ENCODE measurements around the gene DBN1.

Gene DBN1

DNA sequence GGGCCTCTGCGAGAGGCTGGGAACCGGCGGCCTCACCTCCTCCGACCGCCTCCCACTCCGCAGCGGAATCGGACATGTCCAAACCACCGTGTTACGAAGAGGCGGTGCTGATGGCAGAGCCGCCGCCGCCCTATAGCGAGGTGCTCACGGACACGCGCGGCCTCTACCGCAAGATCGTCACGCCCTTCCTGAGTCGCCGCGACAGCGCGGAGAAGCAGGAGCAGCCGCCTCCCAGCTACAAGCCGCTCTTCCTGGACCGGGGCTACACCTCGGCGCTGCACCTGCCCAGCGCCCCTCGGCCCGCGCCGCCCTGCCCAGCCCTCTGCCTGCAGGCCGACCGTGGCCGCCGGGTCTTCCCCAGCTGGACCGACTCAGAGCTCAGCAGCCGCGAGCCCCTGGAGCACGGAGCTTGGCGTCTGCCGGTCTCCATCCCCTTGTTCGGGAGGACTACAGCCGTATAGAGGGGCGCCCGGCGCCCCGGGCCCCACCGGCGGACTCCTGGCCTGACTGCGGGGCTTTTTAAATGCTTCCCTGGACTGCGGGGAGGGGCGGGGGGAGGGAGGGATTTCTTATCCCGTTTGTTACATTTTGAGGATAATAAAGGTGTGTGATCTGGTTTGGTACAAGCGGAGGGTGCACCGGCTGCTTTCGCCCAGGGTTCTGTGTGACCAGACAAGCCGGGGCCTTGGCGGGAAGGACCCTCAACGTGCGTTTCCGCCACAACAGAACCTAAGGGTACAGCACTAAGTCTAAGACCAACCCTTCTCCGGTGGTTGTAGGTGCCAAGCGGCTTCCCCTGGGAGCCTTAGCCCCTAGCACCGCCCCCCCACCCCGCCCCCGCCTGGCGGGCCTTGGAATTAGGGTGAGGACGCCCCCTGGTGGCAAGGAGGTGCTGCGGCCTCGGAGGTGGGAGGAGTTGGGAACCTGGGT lies 17.5 kb downstream of the DBN1 start:
- peak; percentile 75 for DNase-seq

DNA sequence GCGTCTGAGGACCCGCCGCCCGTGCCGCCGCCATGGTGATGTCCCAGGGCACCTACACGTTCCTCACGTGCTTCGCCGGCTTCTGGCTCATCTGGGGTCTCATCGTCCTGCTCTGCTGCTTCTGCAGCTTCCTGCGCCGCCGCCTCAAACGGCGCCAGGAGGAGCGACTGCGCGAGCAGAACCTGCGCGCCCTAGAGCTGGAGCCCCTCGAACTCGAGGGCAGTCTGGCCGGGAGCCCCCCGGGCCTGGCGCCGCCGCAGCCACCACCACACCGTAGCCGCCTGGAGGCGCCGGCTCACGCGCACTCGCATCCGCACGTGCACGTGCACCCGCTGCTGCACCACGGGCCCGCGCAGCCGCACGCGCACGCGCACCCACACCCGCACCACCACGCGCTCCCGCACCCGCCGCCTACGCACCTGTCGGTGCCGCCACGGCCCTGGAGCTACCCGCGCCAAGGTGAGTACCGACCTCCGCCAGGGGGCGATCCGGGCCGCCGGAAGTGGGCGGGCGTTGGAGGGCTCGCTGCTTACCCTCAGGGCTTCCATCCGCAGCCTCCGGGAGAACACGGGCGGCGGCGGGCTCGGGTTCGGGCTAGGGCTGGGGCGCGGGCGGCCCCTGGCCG lies 18.3 kb downstream of the DBN1 start:
- peak; percentile 76 for DNase-seq

DNA sequence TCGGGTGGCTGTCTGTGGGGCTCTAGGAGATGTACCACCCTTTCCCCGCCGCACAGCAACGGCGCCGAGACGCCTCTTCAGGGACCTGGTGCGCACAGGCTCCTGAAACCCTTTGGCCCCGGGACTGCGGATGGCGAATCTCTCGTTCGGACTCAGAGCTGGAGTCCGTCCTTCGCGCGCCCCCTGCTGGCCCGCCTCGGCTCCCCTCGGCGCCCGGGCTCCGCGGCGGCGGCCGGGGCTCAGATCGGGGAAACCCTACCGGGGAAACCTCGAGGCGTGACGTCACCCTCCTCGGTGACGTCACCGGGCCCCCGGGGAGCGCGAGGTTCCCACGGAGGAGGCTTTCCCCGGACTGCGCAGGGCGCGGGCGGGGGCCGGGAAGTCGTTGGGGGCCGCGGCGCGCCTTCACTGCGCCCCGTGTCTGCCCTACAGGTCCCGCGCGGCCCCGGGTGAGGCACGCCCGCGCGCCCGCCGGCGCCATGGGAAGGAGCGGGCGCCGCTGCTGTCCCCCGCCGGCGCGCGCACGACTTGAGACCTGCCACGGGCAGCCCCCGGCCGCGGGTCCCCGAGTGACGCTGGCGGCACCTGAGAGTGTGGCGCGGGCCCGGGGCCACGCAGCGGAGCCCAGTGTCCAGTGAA lies 18.9 kb downstream of the DBN1 start:
- DNase-seq: peak; percentile 68

DNA sequence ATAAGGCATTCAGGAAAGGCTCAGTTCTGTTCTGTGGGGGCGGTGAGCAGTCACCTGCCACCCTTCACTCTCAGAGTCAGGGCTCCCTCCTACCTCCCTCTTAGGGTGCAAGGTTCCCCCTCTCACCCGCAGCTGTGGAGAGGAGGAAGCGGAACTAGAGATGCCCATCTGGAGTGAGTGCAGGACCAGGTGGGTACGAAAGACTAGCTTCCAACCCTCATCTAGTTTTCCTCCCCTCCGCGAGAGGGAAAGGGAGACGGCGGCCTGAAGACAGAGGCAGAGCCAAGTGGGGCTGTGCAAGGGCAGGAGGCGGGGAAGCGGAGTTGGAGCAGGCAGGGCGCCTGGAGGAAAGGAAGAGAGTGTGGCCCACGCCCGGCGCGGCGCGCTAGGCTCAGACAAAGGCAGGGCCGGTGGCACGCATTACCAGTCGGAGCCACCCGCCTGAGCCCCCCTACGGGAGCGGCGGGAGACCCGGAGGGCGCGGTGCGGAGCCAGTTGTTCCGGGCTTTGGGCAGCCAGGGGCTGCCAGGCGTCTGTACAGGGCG lies 19.5 kb downstream of the DBN1 start:
- DNase-seq: no peak

DNA sequence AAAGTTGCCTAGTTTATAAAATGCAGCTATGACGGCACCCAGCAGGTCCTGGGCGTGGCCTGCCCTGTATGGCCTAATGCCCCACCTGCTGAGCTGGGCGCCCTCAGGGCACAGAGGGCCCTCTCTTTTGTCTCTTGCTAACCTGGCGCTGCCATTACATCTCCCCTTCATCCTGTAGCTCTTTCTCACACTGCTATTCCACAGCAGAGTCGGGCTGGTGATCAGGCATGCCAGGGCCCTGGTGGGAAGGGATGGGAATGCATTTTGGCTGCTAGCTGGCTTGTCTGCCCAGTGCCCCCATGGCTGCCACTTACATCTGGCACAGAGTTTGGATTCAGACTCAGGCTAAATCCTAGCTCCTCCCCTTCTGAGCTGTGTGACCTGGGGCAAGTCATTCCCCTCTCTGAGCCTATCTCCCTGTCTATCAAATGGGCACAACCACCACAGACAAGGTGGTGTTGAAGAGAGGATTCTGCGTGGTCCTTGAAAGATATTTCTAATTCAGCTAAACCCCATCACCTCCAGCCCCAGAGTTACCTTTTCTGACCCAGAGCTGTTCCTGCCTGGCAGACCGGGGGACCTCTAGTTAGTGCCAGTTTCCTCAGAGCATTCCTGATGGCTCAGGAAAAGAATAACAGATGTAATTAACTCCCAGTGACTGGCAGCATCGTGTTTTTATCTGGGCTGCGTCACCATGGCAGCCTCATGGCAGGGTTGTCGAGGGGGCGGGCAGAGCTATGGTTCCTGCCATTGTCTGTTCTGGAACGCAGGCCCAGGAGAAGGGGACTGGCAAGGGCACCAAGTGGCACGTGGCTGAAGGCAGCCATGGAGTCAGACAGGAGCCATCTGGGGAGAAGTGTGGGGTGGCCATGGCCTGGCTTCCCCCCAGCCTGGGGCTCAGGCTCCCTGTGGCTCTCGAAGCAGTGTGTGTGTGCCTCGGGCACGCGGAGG lies 20.5 kb downstream of the DBN1 start:
- no peak for DNase-seq

DNA sequence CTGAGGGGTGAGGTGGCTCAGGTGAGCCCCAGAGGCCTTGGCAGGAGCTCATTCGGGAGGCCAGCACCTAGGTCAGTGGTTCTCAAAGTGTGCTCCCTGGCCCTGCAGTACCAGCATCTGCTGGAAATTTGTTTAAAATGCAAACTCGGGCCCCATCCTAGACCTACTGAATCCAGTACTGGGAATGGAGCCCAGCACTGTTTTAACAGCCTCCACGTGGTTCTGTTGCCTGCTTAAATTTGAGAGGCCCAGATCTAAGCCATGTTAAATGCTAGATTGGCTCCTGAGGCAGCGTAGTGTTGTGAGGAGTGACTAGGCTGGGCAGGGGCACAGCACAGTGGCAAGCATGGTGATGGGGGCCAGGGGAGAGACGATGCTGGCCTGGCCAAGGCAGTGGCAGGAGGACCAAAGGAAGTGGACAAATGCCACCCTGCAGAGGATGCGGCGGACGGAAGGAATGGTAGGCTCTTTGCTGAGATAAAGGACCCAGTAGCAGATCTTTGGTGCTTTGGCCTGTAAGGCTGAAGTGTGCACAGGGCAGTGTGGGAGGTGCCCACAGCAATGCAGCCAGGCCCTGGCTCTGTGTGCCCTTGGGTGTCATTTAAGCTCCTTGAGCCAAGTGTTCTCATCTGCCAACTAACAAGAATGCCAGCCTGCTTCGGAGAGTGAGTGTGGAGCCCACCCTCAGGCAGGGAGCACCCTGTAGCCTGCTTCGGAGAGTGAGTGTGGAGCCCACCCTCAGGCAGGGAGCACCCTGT lies 22.6 kb downstream of the DBN1 start:
- no peak for DNase-seq

DNA sequence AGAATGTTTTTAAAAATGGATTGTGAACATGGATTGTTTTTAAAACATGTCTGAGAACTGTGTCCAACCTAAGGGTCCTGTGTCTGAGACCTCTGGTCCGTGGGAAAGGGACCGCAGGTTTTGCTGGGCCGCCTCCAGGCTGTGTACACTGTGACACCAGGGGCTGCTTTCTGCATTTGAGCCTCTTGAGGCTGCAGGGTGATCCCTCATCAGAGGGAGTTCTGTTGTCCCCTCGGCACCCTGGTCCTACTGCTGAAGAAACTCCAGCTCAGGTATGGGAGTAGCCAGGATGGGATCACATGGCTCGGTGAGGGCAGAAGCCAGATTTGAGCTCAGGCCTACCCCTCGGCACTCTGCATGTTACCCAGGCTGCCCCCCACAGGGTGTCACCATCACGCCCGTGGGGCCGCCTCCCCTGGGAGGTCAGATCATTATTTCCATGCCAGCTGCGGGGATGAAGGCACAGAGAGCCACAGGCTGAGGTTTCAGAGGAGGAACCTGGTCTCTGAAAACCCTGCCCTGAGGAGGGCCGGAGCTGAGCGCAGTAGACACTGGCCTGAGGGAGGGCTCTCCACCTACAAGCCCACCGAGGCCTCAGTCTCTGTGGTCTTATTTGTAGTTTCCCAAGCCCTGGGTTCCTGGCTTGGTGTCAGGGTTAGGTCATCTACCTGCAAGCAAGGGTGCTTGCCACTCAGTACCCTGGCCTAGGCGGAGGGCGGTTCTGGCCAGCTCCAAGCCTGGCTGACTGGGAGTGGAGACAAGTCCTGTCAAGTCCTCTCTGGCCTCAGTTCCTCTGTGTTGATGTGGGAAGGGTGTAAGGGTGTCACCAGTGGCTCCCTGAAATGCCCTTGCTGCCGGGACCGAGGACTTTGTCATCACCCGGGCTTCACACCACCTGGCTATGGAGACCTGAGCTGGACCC lies 24.0 kb downstream of the DBN1 start:
- no peak for DNase-seq

DNA sequence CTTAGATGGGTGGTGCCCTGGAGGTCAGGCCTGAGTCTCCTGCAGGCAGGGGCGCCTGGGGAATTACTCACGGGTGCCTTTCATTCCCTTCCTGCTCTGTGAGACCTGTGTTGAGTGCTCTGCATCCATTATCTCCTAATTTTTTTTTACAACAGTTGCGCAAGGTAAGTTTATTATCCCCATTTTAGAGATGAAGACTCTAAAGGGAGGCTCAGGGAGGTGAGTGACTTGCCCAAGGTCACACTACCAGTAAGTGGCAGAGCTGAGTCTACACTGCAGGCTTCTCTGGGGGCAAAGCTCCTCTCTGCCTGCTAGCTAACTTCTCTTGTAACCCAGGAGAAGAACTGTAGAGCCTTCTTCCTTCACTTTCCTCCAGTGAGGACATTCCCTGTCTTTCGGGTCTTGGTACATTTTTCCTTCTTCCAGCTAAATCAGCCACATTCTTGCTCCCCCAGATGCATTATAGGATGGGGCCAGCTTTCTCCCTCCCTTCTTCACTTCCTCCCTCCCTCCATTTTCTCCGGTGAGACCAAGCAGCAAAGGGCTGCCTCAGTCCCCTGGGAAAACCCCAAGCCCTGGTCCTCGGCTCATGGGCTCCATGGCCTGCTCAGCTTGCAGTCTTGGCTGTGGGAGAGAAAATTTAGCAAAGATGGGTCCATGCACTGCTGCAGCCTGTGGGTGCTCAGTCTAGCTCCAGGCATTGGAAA lies 25.0 kb downstream of the DBN1 start:
- DNase-seq: no peak

DNA sequence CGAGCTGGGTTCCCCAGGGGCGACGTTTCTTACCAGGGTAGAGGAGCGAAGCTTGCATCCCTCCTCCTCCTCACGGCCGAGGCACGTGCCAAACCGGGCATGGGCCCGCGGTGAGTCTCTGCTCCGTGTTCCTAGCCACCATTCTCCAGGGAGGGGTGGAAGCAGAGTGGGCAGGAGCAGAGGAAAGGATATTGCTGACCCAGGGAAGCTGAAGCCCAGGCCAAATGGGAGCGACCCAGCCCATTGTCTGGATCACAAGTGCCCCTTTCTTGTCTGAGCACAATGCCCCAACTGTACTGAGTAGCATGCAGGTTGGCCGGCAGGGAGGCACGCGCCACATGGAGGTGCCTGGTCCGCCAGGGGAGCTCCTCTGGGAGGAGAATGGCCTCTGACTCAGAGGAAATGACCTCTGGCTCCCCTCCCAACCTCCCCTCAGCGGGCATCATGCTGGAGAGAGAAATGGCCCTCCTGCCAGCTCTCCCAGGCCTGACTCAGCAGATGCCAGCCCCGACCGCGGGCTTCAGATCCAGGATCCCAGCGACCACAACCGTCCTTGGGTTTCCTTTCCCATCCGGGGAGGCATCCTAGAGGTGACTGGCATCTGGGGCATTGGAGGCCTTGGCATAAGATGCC lies 25.7 kb downstream of the DBN1 start:
- DNase-seq: no peak

DNA sequence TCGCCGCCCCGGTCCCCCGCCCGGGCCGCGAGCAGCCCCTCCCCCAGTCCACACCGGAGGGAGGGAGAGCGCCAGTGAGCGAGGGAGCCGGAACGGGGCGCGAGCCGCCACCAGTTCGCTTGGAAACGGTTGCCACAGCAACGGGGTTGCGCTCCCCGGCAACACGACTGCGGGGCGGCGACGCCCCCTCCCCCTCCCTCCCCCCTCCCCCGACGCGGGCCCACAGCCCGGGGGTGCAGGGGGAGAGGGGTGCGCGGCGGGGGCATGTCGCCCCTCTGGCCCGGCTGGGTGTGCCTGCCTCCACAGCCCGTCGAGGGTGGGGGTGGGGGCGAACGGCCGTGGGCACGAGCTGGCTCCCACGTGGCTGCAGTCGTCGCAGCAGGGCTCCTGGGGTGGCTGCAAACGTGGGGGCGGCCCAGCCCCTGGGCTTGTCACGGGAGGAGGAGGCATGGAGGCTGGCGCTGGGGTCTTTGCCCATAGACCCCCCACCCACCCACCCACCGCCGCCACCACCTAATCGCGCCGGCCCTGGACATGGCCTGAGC lies 26.3 kb downstream of the DBN1 start:
- DNase-seq: peak; percentile 32

DNA sequence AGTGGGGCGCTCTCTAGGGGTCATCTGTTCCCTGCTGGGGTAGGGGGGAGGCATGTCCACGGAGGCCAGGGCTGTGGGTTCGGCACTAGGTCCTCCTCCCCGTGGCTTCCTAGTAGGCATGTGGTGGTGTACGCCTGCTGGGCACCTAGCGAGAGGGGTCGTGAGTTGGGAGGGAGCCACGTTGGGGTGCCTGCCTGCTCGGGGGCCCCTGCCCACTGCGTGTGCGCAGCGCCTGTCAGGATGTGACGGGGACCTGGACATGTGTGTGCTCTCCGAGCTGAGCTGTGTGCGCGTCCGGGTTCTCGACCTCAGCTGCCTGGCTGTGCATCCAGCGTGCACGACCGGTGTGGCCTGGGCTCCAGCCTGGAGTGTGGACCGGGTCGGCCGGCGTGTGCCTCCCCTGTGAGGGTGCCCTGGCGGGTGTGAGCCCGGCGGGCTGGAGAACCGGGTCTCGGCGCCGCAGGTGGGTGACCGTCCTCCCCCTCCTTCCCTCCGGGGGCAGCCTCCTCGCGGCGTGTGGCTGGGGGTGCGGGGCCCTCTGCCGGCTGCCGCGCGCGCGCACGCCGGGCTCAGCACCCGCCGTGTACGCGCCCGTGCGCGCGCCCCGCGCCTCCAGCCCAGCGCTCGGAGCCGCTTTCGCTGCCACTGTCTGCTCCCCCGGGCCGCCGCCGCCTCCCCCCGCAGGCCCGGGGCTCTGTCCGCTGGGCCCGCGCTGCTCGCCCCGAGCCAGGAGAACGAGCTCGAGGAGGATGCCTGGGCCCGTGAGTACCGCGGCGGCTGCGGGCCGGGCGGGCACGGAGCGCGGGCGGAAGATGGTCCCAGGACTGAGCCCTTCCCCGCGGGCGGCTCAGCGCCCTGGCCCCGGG lies 27.0 kb downstream of the DBN1 start, which contains the start of gene PRR7:
Gene PRR7, plus strand, starts transcription at position 615 of the 866 bp plus-strand sequence. CDS start 8,254 bp downstream, outside the sequence.
- peak; percentile 40 for DNase-seq

DNA sequence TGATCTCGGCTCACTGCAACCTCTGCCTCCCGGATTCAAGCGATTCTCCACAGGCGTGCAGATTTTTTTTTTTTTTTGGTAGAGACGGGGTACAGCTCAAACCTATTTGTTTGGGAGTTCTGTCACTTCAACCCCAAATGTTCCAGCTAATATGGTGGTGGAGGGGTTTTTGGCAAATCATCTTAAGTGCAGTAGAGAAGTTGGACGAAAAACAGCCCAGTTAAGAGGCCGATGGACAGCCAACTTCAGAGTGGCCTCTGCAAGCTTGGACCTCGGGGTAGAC lies 27.6 kb downstream of the DBN1 start:
- DNase-seq: no peak

DNA sequence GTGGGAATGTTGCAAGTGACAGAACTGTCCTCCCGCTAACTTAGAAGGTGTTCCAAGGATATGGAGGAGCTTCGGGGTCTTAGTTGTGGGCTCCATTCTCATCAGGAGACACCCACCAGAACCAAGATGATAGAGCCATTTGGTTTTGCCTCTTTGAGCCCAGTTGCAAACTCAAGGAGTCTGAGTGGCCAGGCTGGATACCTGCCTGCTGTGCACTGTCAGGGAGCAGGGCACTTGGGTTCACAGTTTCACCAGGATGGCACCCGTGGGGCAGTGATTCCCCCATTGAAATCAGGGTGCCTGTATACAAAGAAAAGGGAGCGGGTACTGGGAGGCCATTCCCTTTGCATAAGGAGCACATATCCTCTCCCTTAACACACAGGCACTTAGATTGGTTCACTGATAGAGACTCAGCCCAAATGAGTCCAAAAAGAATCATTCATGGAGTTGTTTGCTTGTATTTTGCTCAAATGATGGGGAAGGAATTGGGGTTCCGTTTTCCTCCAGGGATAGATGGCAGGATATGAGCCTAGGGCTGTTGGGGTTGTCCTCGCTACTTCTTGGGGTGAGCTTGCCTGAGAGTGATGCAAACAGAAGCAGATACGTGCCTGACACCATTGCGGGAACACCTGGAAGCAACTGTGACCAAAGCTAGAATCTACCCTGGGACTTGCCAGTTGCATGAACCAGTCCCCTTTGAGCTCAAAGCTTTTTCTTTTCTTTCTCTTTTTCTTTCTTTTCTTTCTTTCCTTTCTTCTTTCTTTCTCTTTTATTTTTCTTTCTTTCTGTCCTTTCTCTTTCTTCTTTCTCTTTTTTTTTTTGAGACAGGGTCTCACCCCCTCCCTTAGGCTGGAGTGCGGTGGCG lies 28.1 kb downstream of the DBN1 start:
- no peak for DNase-seq

DNA sequence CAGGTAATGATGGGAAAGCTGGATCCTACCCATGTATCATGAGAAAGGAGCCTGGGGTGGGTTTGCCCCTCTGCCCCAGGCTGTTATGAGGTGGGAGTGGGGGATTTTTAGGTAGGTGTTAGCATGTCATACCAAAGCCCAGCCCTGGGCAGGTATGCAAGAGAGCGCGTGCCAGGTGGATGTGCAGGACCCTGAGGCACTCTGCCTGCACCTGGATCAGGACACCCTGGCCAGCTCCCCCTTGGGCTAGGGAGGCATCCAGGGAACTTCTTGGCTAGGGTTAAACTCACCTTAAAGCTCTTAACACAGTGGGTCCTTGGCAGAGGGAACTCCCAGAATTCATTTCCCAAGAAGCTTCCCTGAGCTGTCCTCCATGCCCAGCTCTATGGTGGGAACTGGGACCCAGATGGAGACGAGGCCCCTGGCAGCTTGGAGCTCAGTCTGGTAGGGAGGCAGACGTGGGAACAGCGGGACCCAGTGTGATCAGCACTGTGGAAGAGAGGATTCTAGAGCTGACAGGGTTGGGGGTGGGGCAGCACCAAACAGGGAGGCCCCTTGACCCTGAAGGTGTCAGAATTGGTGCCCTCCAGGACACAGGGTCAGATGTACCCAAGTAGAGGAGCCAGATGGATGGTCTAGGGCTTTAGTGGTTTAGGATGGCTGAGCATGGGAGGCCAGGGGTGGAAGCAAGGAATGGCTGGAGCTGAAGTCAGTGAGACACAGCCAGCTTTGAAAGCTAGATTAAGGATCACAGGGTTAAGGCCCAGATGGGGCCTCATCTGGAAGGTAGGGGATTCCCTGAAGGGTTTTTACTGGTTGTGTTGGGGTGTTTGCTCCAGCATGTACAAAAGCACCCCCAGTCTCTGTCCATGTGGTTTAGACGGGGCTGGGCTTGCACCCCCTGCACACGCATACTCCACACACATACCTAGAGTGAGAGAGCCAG lies 29.1 kb downstream of the DBN1 start:
- DNase-seq: no peak

DNA sequence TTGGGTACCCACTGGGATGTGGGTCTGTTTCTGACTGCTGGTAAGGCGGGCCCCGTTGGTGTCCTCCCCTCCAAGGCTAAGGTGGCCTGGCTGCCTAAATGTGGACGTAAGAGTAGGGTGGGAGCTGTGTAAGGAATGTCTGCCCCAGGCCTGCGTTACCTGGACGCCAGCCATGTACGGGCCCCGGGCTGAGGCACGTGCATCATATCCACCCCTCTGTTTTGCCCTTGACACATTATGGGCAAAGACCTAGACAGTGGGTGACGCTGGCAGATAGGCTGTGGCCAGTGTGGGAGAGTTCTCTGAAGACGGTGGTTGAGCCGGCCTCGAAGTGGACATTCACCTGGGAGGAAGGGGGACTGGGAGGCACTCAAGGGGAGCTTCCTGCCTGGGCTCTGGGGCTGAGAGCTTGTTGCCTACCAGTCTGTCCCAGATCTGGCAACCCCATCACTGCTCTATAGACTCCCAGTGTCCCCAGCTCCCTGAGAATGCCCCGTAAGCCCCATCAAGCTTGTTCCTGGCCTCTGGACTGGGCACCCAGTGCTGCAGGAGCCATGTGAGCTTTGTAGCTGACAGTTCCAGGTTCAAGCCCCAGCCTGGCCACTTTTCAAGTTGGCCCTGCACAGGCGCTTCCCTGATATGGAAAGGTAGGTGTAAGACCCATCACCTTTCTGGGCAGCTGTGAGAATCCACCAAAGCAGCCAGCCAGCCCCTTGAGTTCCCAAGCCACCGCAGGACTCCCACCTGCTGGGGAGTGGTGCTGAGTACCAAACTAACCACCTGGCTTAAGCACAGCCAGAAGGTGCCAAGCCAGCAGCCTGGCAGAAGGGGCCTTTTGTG lies 30.1 kb downstream of the DBN1 start:
- no peak for DNase-seq
